Measurements from ENCODE around the gene RGR. TPM values are rescaled to one million over a fixed set of nuclear protein-coding genes. Genes with fewer than 3 reads are reported as not detected.
"Not testable (repeated sequence)": the region's sequence is repeated elsewhere in the genome, so short reads cannot be mapped to it uniquely, and the experiment has no call there.

The RGR gene
- total and polyA plus RNA-seq, 7 experiments from 2014 or later, result not detected

DNA sequence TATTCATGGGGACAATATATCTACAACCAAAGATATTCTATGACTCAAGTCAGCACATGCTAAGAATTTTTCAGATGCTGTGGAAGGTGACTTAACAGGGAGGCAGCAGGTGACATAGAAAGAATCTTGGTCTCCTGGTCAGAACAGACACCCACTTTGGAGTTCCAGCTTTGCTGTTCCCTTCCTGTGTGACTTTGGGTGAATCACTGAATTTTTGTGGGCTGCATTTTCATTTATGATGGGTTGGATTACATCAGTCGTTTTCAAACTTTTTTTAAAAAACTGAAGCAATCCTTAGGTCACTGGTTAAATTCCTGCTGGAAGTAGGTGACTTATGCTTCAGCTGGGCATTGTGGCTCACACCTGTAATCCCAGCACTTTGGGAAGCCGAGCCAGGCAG lies 24.9 kb downstream of the RGR start:
- no peak overlapping the region for H3K27ac Mint-ChIP-seq
- H3K4me1 Mint-ChIP-seq, result peaks cover 4 to 16% (median 9%) of the 10 kb centered on the region in 7 donors
- DNase-seq (no peak), ATAC-seq (no peak)
- no peak overlapping the region for H3K4me3 Mint-ChIP-seq
- no peak overlapping the region for H3K4me3 ChIP-seq (ENCODE audit: low read length)
- H3K4me1 ChIP-seq (ENCODE audit: control insufficient read depth in 2 of 2, insufficient read depth in 2 of 2, low read length in 2 of 2), result peaks cover 0 to under 1% of the 10 kb centered on the region in 2 donors
- H3K9me3 Mint-ChIP-seq, result no peaks in the 10 kb centered on the region
- H3K9me3 ChIP-seq (ENCODE audit: control insufficient read depth in 2 of 3, low read length in 3 of 3), result no peaks in the 10 kb centered on the region
- ChIA-PET POLR2A (no interaction called here), CTCF (interaction anchor here (0.9 to 1.4 kb wide), 2 partner anchors 9 to 267 kb away, joined by 4 to 5 read pairs; no protein-coding TSS in a partner anchor)
- peaks cover 0 to 14% (median 4%) of the 10 kb centered on the region in 5 donors for H3K27me3 Mint-ChIP-seq
- H3K27me3 ChIP-seq (ENCODE audit: control insufficient read depth in 2 of 2, insufficient read depth in 2 of 2, low read length in 2 of 2), result peaks cover 0 to 3% of the 10 kb centered on the region in 2 donors
- H3K36me3 ChIP-seq (ENCODE audit: control insufficient read depth in 2 of 3, insufficient read depth in 3 of 3, low read length in 3 of 3), result no peaks in the 10 kb centered on the region
- H3K36me3 Mint-ChIP-seq, result no peaks in the 10 kb centered on the region
- no peak overlapping the region for H3K27ac ChIP-seq (ENCODE audit: low read depth, low read length)
- intact Hi-C loops (cut with micrococcal nuclease), result loop anchor here in 1 of 2 donors (5.0 kb wide), 1 partner anchor 163 kb away; no protein-coding TSS in a partner anchor

DNA sequence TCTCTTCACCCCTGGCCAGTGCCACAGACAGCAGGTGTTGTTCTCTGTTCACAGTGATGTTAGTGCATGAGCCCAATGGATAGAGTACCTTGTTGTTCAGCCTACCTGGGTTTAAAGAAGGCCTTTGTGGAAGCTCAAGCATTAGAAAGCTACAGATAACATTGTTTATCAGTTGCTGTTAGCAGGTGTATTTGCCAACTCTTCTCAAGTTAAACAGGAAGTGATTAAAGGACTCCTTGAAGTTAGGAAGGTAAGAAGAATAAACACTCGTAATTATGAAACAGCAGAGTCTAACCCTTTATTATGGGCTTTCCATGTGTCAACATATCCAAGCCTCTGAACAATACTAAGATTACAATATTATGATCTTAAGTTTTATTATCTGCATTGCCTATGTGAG lies 25.9 kb downstream of the RGR start:
- DNase-seq (no peak), ATAC-seq (no peak)
- Mint-ChIP-seq H3K9me3 (no peaks in the 10 kb centered on the region), H3K4me1 (peaks cover 4 to 15% (median 9%) of the 10 kb centered on the region in 7 donors), H3K27me3 (peaks cover 0 to 14% (median 3%) of the 10 kb centered on the region in 5 donors), H3K36me3 (no peaks in the 10 kb centered on the region), H3K4me3 (no peak overlapping the region), H3K27ac (no peak overlapping the region)
- intact Hi-C loops (cut with micrococcal nuclease), result no loop called here
- H3K9me3 ChIP-seq (ENCODE audit: control insufficient read depth in 2 of 3, low read length in 3 of 3), result no peaks in the 10 kb centered on the region
- CTCF ChIA-PET, result no interaction called here
- no peaks in the 10 kb centered on the region for H3K4me1 ChIP-seq (ENCODE audit: control insufficient read depth in 2 of 2, insufficient read depth in 2 of 2, low read length in 2 of 2)
- POLR2A ChIA-PET, result no interaction called here
- H3K36me3 ChIP-seq (ENCODE audit: control insufficient read depth in 2 of 3, insufficient read depth in 3 of 3, low read length in 3 of 3), result no peaks in the 10 kb centered on the region
- peaks cover 0 to 3% of the 10 kb centered on the region in 2 donors for H3K27me3 ChIP-seq (ENCODE audit: control insufficient read depth in 2 of 2, insufficient read depth in 2 of 2, low read length in 2 of 2)
- no peak overlapping the region for H3K27ac ChIP-seq (ENCODE audit: low read depth, low read length)
- H3K4me3 ChIP-seq (ENCODE audit: low read length), result no peak overlapping the region

DNA sequence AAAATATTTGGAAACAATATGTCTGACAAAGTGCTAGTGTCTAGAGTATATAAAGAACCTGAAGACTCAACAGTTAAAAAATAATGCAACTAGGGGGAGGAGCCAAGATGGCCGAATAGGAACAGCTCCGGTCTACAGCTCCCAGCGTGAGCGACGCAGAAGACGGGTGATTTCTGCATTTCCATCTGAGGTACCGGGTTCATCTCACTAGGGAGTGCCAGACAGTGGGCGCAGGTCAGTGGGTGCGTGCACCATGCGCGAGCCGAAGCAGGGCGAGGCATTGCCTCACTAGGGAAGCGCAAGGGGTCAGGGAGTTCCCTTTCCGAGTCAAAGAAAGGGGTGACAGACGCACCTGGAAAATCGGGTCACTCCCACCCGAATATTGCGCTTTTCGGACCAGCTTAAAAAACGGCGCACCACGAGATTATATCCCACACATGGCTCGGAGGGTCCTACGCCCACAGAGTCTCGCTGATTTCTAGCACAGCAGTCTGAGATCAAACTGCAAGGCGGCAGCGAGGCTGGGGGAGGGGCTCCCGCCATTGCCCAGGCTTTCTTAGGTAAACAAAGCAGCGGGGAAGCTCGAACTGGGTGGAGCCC lies 35.1 kb downstream of the RGR start:
- intact Hi-C loops (cut with micrococcal nuclease); H3K4me1 Mint-ChIP-seq; H3K36me3 ChIP-seq (ENCODE audit: control insufficient read depth in 2 of 3, insufficient read depth in 3 of 3, low read length in 3 of 3); CTCF ChIA-PET; H3K27ac ChIP-seq (ENCODE audit: low read depth, low read length); H3K27ac Mint-ChIP-seq; H3K4me3 Mint-ChIP-seq; H3K9me3 Mint-ChIP-seq; H3K4me1 ChIP-seq (ENCODE audit: control insufficient read depth in 2 of 2, insufficient read depth in 2 of 2, low read length in 2 of 2); ATAC-seq; H3K36me3 Mint-ChIP-seq; H3K9me3 ChIP-seq (ENCODE audit: control insufficient read depth in 2 of 3, low read length in 3 of 3); H3K27me3 ChIP-seq (ENCODE audit: control insufficient read depth in 2 of 2, insufficient read depth in 2 of 2, low read length in 2 of 2); H3K4me3 ChIP-seq (ENCODE audit: low read length); DNase-seq; POLR2A ChIA-PET: not testable (repeated sequence)
- H3K27me3 Mint-ChIP-seq, result peaks cover 16 to 38% (median 26%) of the 10 kb centered on the region in 5 donors

DNA sequence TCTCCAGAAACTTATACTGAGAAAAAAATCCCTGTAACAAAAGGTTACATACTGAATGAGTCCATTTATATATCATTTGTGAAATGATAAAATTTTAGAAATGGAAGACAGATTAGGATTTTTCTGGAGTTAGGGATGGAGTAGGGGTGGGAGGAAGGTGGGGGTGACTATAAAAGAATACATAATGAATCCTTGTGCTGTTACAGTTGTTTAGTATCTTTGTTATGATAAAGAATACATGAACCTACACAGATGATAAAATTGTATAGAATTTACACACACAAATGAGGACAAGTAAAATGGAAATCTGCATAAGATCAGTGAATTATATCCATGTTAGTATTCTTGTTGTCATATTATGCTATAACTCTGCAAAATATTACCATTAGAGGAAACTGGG lies 41.8 kb downstream of the RGR start:
- CTCF ChIA-PET, result no interaction called here
- POLR2A ChIA-PET, result no interaction called here
- H3K4me3 ChIP-seq (ENCODE audit: low read length), result no peak overlapping the region
- no peaks in the 10 kb centered on the region for H3K36me3 Mint-ChIP-seq
- H3K4me1 ChIP-seq (ENCODE audit: control insufficient read depth in 2 of 2, insufficient read depth in 2 of 2, low read length in 2 of 2), result no peaks in the 10 kb centered on the region
- no peak overlapping the region for H3K4me3 Mint-ChIP-seq
- H3K9me3 Mint-ChIP-seq, result no peaks in the 10 kb centered on the region
- intact Hi-C loops (cut with micrococcal nuclease), result no loop called here
- no peaks in the 10 kb centered on the region for H3K9me3 ChIP-seq (ENCODE audit: control insufficient read depth in 2 of 3, low read length in 3 of 3)
- H3K36me3 ChIP-seq (ENCODE audit: control insufficient read depth in 2 of 3, insufficient read depth in 3 of 3, low read length in 3 of 3), result no peaks in the 10 kb centered on the region
- DNase-seq, result no peak
- no peak overlapping the region for H3K27ac ChIP-seq (ENCODE audit: low read depth, low read length)
- no peak overlapping the region for H3K27ac Mint-ChIP-seq
- ATAC-seq, result no peak
- peaks cover 0 to 7% (median 0%) of the 10 kb centered on the region in 7 donors for H3K4me1 Mint-ChIP-seq
- peaks cover 0 to 29% (median 0%) of the 10 kb centered on the region in 5 donors for H3K27me3 Mint-ChIP-seq
- H3K27me3 ChIP-seq (ENCODE audit: control insufficient read depth in 2 of 2, insufficient read depth in 2 of 2, low read length in 2 of 2), result no peaks in the 10 kb centered on the region

DNA sequence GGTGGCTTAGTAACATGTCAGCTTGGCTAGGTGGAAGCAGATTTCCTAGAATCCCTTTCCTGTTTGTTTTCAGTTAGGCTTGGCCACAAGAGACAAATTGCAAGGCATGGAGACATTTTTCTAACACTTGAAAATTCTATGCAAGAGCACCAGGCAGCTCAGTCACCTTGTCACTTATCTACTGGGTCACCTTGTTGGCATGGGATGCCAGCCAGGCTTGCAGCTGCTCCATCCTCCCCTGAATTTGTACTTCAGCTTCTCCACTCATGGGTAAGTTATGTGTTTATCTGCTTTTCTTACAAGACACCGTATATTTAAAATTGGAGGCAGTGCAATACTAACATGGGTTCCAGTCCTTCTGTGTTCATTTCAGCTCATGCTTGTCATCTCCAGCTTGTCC lies 43.3 kb downstream of the RGR start:
- Histone ChIP-seq H3K27ac (ENCODE audit: low read depth, low read length) (no peak overlapping the region), H3K4me1 (ENCODE audit: control insufficient read depth in 2 of 2, insufficient read depth in 2 of 2, low read length in 2 of 2) (no peaks in the 10 kb centered on the region), H3K36me3 (ENCODE audit: control insufficient read depth in 2 of 3, insufficient read depth in 3 of 3, low read length in 3 of 3) (no peaks in the 10 kb centered on the region), H3K4me3 (ENCODE audit: low read length) (no peak overlapping the region), H3K9me3 (ENCODE audit: control insufficient read depth in 2 of 3, low read length in 3 of 3) (no peaks in the 10 kb centered on the region), H3K27me3 (ENCODE audit: control insufficient read depth in 2 of 2, insufficient read depth in 2 of 2, low read length in 2 of 2) (no peaks in the 10 kb centered on the region)
- DNase-seq (no peak), ATAC-seq (no peak)
- H3K9me3 Mint-ChIP-seq, result no peaks in the 10 kb centered on the region
- H3K27ac Mint-ChIP-seq, result no peak overlapping the region
- peaks cover 0 to 7% (median 0%) of the 10 kb centered on the region in 7 donors for H3K4me1 Mint-ChIP-seq
- ChIA-PET CTCF (no interaction called here), POLR2A (no interaction called here)
- no peak overlapping the region for H3K4me3 Mint-ChIP-seq
- no peaks in the 10 kb centered on the region for H3K36me3 Mint-ChIP-seq
- intact Hi-C loops (cut with micrococcal nuclease), result no loop called here
- H3K27me3 Mint-ChIP-seq, result peaks cover 0 to 29% (median 0%) of the 10 kb centered on the region in 5 donors

DNA sequence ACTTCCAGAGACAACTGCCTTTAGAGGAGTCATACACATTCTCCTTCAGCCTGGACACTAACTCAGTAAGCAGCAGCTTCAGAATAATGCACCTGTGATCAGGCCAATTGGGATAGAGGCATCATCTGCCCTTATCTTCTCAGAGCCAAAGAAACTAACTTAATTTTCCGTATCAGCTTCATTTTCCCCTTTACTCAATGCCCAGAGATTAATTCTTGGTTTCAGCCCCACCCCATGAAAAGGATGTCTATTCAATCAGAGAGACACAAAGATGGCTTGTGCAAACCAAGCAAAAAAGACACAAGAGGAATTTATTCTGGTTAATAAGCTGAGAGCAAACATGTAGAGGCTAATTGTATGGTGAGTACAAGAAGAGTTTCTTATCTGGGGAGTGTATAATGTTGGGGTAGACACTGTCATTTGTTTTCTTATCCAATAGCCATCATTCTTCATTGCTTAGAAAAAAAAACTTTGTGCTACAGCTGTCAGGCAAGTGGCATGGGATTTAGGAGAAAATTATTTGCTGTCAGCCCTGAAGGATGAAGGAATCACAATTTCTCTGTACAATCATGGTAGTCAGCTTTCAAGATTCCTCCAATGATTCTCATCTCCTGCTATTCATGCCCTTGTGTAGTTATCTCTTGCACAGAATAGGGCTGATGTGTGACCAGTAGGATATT lies 44.8 kb downstream of the RGR start:
- DNase-seq, result no peak
- Mint-ChIP-seq H3K27me3 (peaks cover 0 to 29% (median 0%) of the 10 kb centered on the region in 5 donors), H3K9me3 (no peaks in the 10 kb centered on the region), H3K4me1 (peaks cover 0 to 21% (median 0%) of the 10 kb centered on the region in 7 donors), H3K36me3 (no peaks in the 10 kb centered on the region), H3K4me3 (no peak overlapping the region), H3K27ac (no peak overlapping the region)
- Histone ChIP-seq H3K27ac (ENCODE audit: low read depth, low read length) (no peak overlapping the region), H3K36me3 (ENCODE audit: control insufficient read depth in 2 of 3, insufficient read depth in 3 of 3, low read length in 3 of 3) (no peaks in the 10 kb centered on the region), H3K27me3 (ENCODE audit: control insufficient read depth in 2 of 2, insufficient read depth in 2 of 2, low read length in 2 of 2) (no peaks in the 10 kb centered on the region), H3K9me3 (ENCODE audit: control insufficient read depth in 2 of 3, low read length in 3 of 3) (no peaks in the 10 kb centered on the region), H3K4me3 (ENCODE audit: low read length) (no peak overlapping the region), H3K4me1 (ENCODE audit: control insufficient read depth in 2 of 2, insufficient read depth in 2 of 2, low read length in 2 of 2) (no peaks in the 10 kb centered on the region)
- POLR2A ChIA-PET, result no interaction called here
- intact Hi-C loops (cut with micrococcal nuclease), result no loop called here
- CTCF ChIA-PET, result interaction anchor here (0.7 kb wide), 1 partner anchor 76 kb away, joined by 4 read pairs; no protein-coding TSS in a partner anchor
- ATAC-seq, result no peak

DNA sequence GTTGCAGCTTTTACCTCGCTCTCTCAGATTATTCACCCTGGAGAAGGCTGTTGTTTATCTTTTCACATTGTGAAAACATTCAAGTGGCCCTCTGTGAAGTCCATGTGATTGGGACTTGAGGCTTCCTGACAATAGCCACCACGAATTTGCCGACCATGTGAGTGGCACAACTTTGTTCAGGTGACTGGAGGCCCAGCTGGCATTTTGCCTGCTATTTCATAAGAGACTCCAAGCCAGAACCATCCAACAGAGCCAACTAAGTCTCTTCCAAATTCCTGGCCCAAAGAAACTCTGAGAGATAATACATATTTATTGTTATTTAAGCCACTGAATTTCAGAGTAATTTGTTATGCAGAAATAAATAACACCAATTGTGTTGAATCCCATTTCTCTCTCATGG lies 45.4 kb downstream of the RGR start:
- H3K4me3 ChIP-seq (ENCODE audit: low read length), result no peak overlapping the region
- H3K4me1 ChIP-seq (ENCODE audit: control insufficient read depth in 2 of 2, insufficient read depth in 2 of 2, low read length in 2 of 2), result no peaks in the 10 kb centered on the region
- H3K27ac Mint-ChIP-seq, result no peak overlapping the region
- peaks cover 0 to 29% (median 0%) of the 10 kb centered on the region in 5 donors for H3K27me3 Mint-ChIP-seq
- DNase-seq (no peak), ATAC-seq (no peak)
- no peaks in the 10 kb centered on the region for H3K27me3 ChIP-seq (ENCODE audit: control insufficient read depth in 2 of 2, insufficient read depth in 2 of 2, low read length in 2 of 2)
- CTCF ChIA-PET, result no interaction called here
- H3K4me3 Mint-ChIP-seq, result no peak overlapping the region
- H3K9me3 ChIP-seq (ENCODE audit: control insufficient read depth in 2 of 3, low read length in 3 of 3), result no peaks in the 10 kb centered on the region
- no peaks in the 10 kb centered on the region for H3K36me3 Mint-ChIP-seq
- no peaks in the 10 kb centered on the region for H3K36me3 ChIP-seq (ENCODE audit: control insufficient read depth in 2 of 3, insufficient read depth in 3 of 3, low read length in 3 of 3)
- no peaks in the 10 kb centered on the region for H3K9me3 Mint-ChIP-seq
- POLR2A ChIA-PET, result no interaction called here
- peaks cover 0 to 26% (median 0%) of the 10 kb centered on the region in 7 donors for H3K4me1 Mint-ChIP-seq
- no peak overlapping the region for H3K27ac ChIP-seq (ENCODE audit: low read depth, low read length)
- intact Hi-C loops (cut with micrococcal nuclease), result no loop called here
